ENCODE measurements around the gene LILRA5. TPM values are rescaled to one million over a fixed set of nuclear protein-coding genes. Genes with fewer than 3 reads are reported as not detected.
"Not testable (repeated sequence)": the region's sequence is repeated elsewhere in the genome, so short reads cannot be mapped to it uniquely, and the experiment has no call there.

LILRA5 gene
- total RNA-seq, 1 experiment from 2014 or later, result not detected

DNA sequence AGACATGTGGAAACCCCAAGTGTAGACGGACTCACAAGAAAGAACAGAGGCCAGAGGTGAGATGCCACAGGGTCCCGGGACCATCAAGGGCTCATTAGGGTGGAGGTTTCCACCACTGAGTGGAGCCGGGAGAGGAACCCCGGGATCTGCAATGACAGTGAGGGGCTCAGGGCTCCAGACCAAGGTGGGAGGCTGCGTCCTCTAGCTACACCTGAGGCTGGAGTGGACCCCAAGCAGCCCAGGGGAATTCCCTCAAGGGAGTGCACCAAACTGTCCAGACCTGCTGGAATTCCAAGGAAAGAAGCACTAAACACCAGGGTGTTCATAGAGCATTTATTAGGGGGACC, 31.3 kb downstream of the LILRA5 start:
- H3K9me3 Mint-ChIP-seq; POLR2A ChIA-PET; H3K4me3 Mint-ChIP-seq; ATAC-seq; H3K36me3 Mint-ChIP-seq; H3K27ac Mint-ChIP-seq; CTCF ChIA-PET; DNase-seq (ENCODE audit: low spot score); H3K4me1 Mint-ChIP-seq: not testable (repeated sequence)
- peaks cover 11% of the 10 kb centered on the region for H3K27me3 Mint-ChIP-seq (ENCODE audit: low read depth)

DNA sequence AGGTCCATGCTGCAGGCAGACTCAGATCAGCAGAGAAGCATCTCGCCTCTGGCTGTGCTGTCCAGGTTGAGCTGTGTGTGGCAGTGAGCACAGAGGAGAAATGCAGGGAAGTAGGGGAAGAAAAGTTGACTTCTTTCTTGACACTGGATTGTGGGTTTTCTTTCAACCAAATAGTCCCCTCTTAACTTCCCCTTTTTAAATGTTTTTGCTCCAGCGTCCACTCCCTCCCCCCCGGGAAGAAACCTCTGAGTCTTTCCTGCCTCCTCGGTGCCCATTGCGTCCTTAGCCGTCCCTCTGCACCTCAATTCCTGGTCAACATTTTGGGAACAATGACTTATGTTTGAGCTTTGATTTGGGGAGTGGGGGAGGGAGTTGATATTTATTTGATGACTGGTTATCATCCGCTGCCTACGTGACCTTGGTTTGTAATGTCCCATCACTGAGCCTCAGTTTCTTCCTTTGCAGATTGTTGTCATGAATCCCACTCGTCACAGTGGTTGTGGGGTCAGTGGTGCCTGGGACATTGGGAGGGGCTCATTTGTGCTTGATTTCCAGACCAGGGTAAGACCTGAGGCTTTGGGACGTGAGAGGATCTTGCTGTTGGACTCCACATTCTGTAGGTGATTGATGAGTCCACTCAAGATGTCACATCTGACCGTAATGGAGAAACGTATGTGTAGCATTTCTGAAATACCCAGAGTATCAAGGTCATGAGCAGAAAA, 31.8 kb downstream of the LILRA5 start, which contains the start of gene LILRB2:
Gene LILRB2 (minus strand): TSS at position 104 of the 722 bp plus-strand sequence. CDS start 614 bp downstream, outside the sequence.
- Mint-ChIP-seq H3K9me3 (no peaks in the 10 kb centered on the region), H3K36me3 (no peaks in the 10 kb centered on the region), H3K27ac (no peak within 1 kb of the TSS), H3K27me3 (ENCODE audit: low read depth) (peaks cover 11% of the 10 kb centered on the region), H3K4me1 (no peaks in the 10 kb centered on the region), H3K4me3 (no peak within 1 kb of the TSS)
- ATAC-seq (no peak), DNase-seq (ENCODE audit: low spot score) (no peak)
- CTCF ChIA-PET, result interaction anchor here (3.0 kb wide), 1 partner anchor 15 kb away, joined by 17 read pairs; no protein-coding TSS in a partner anchor
- no peak for TF ChIP-seq NFATC4 (CRISPR knock-in tag; IDR thresholded peaks at IDR 0.05)
- TF ChIP-seq NR3C1 (CRISPR knock-in tag; conservative IDR thresholded peaks at IDR 0.05; ENCODE audit: low read depth), result no peak
- no peak for TF ChIP-seq PRRX2 (CRISPR knock-in tag; IDR thresholded peaks at IDR 0.05)
- TF ChIP-seq EMX1 (CRISPR knock-in tag; IDR thresholded peaks at IDR 0.05), result no peak
- TF ChIP-seq, protein P1, sequence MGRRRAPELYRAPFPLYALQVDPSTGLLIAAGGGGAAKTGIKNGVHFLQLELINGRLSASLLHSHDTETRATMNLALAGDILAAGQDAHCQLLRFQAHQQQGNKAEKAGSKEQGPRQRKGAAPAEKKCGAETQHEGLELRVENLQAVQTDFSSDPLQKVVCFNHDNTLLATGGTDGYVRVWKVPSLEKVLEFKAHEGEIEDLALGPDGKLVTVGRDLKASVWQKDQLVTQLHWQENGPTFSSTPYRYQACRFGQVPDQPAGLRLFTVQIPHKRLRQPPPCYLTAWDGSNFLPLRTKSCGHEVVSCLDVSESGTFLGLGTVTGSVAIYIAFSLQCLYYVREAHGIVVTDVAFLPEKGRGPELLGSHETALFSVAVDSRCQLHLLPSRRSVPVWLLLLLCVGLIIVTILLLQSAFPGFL (CRISPR knock-in tag; IDR thresholded peaks at IDR 0.05; ENCODE audit: borderline replicate concordance), result no peak
- POLR2A ChIA-PET, result no interaction called here

DNA sequence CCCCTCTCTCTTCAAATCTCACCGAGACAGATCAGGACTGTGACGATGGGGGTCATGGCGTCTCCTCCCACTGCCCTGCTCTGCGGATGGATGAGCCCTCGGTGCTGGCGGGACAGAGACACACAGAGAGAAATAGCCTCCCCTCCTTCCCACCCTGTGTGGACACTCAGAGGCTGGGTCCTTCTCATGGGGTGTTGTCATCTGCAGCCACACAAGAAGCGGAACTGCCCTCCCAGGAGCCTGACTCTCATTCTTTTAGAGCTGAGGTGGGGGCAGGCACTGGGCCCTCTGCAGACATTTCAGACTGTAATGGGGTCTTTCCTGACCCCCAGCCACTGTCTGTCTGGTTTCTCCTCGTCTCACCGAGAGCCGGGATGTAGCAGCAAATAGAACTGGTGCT, 32.5 kb downstream of the LILRA5 start:
- H3K36me3 Mint-ChIP-seq; ATAC-seq; H3K4me1 Mint-ChIP-seq; H3K9me3 Mint-ChIP-seq; H3K4me3 Mint-ChIP-seq; DNase-seq (ENCODE audit: low spot score); POLR2A ChIA-PET; H3K27ac Mint-ChIP-seq: not testable (repeated sequence)
- CTCF ChIA-PET, result interaction anchor here (3.0 kb wide), 1 partner anchor 14 kb away, joined by 17 read pairs; no protein-coding TSS in a partner anchor
- H3K27me3 Mint-ChIP-seq (ENCODE audit: low read depth), result peaks cover 11% of the 10 kb centered on the region

DNA sequence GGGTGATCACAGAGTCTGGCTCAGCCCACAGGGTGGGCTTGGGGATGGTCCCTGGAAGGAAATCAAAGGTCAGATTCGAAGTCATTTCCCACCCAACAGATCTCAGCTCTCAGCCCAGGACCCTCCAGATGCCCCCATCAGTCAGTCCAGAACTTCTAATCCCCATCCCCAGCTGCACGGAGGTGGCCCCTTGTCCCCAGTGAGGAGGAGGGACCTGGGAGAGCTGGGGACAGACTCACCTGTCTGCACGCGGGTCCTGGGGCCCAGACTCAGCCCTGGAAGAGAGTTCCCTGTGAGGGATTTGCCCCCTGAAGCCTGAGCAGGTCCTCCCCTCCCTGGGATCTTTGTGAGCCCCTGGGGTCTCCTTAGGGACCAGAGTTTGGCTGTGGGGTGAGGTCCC, 32.9 kb downstream of the LILRA5 start:
- H3K36me3 Mint-ChIP-seq; ATAC-seq; H3K9me3 Mint-ChIP-seq; POLR2A ChIA-PET; H3K4me3 Mint-ChIP-seq; DNase-seq (ENCODE audit: low spot score); H3K27ac Mint-ChIP-seq; H3K4me1 Mint-ChIP-seq: not testable (repeated sequence)
- peaks cover 11% of the 10 kb centered on the region for H3K27me3 Mint-ChIP-seq (ENCODE audit: low read depth)
- CTCF ChIA-PET, result interaction anchor here (3.0 kb wide), 1 partner anchor 14 kb away, joined by 17 read pairs; no protein-coding TSS in a partner anchor

DNA sequence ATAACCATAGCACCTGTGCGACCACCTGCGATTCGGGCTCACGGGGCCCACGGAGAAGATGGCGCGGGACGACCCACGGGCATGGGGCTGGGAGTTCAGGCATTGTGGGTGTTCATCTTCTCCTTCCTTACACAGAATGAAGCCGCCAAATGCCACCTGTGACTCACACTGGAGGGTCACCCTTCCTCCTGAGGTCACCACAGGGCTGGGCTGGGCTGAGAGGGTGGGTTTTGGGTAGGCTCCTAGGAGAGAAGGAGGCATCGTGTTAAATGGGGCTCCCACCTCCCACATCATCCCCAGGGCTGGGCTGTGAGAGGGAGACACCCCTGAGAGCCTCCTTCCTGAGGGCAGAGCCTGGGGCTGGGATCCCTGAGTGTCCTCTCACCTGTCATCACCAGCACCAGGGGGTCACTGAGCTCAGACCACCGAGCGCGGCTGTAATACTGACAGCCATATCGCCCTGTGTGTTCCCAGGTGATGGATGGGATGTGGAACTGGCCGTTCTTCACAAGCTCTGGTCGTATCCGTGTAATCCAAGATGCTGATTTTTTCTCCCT, 33.5 kb downstream of the LILRA5 start:
- CTCF ChIA-PET, result interaction anchor here (3.0 kb wide), 1 partner anchor 13 kb away, joined by 17 read pairs; no protein-coding TSS in a partner anchor
- H3K36me3 Mint-ChIP-seq, result no peaks in the 10 kb centered on the region
- ATAC-seq, result no peak

DNA sequence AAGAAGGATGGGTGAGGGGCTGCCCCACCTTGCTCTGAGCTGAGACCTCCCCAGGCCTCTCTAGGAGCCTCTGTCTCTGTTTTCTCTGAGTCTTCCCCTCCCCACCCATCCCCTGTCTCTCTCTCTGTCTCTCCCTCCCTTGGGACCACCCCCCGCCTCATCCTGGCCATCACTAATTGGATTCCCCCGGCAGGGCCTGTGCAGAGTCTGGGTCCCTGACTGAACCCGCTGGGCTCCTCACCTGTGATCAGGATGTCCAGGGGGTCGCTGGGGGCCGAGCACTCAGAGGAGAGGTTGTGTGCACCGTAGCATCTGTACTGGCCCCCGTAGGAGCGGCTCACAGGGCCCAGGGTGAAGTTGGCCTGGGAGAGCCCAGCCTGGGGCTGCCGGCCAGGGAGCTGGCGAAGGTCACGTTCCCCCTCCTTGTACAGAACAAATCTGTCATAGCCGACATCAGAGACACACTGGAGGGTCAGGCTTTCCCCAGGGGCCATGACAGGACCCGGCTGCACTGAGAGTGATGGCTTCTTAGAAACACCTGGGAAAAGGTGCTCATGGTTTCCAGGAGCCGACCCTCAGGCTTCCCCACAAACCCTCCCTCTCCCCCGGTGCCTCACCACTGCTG, 34.3 kb downstream of the LILRA5 start:
- H3K4me1 Mint-ChIP-seq; H3K36me3 Mint-ChIP-seq; H3K27ac Mint-ChIP-seq; ATAC-seq; H3K9me3 Mint-ChIP-seq; H3K4me3 Mint-ChIP-seq; DNase-seq (ENCODE audit: low spot score): not testable (repeated sequence)
- peaks cover 11% of the 10 kb centered on the region for H3K27me3 Mint-ChIP-seq (ENCODE audit: low read depth)
- POLR2A ChIA-PET, result interaction anchor here (1.0 kb wide), 1 partner anchor 89 kb away, joined by 3 read pairs; the partner anchor contains the start of gene MBOAT7
- CTCF ChIA-PET, result interaction anchor here (3.0 kb wide), 1 partner anchor 12 kb away, joined by 17 read pairs; no protein-coding TSS in a partner anchor

More for the DNA sequence above, 33.5 kb downstream of the LILRA5 start:
- DNase-seq (ENCODE audit: low spot score), result no peak
- POLR2A ChIA-PET, result no interaction called here
- H3K27me3 Mint-ChIP-seq (ENCODE audit: low read depth), result peaks cover 11% of the 10 kb centered on the region
- no peaks in the 10 kb centered on the region; the same call in 1 of the 2 replicates for H3K4me1 Mint-ChIP-seq
- no peak for TF ChIP-seq ZNF263 (CRISPR knock-in tag; IDR thresholded peaks at IDR 0.05; ENCODE audit: low read depth)
- TF ChIP-seq, protein P2, sequence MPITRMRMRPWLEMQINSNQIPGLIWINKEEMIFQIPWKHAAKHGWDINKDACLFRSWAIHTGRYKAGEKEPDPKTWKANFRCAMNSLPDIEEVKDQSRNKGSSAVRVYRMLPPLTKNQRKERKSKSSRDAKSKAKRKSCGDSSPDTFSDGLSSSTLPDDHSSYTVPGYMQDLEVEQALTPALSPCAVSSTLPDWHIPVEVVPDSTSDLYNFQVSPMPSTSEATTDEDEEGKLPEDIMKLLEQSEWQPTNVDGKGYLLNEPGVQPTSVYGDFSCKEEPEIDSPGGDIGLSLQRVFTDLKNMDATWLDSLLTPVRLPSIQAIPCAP (CRISPR knock-in tag; IDR thresholded peaks at IDR 0.05), result no peak
- TF ChIP-seq, protein P3, sequence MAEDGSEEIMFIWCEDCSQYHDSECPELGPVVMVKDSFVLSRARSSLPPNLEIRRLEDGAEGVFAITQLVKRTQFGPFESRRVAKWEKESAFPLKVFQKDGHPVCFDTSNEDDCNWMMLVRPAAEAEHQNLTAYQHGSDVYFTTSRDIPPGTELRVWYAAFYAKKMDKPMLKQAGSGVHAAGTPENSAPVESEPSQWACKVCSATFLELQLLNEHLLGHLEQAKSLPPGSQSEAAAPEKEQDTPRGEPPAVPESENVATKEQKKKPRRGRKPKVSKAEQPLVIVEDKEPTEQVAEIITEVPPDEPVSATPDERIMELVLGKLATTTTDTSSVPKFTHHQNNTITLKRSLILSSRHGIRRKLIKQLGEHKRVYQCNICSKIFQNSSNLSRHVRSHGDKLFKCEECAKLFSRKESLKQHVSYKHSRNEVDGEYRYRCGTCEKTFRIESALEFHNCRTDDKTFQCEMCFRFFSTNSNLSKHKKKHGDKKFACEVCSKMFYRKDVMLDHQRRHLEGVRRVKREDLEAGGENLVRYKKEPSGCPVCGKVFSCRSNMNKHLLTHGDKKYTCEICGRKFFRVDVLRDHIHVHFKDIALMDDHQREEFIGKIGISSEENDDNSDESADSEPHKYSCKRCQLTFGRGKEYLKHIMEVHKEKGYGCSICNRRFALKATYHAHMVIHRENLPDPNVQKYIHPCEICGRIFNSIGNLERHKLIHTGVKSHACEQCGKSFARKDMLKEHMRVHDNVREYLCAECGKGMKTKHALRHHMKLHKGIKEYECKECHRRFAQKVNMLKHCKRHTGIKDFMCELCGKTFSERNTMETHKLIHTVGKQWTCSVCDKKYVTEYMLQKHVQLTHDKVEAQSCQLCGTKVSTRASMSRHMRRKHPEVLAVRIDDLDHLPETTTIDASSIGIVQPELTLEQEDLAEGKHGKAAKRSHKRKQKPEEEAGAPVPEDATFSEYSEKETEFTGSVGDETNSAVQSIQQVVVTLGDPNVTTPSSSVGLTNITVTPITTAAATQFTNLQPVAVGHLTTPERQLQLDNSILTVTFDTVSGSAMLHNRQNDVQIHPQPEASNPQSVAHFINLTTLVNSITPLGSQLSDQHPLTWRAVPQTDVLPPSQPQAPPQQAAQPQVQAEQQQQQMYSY (CRISPR knock-in tag; IDR thresholded peaks at IDR 0.05), result no peak
- TF ChIP-seq, protein P4, sequence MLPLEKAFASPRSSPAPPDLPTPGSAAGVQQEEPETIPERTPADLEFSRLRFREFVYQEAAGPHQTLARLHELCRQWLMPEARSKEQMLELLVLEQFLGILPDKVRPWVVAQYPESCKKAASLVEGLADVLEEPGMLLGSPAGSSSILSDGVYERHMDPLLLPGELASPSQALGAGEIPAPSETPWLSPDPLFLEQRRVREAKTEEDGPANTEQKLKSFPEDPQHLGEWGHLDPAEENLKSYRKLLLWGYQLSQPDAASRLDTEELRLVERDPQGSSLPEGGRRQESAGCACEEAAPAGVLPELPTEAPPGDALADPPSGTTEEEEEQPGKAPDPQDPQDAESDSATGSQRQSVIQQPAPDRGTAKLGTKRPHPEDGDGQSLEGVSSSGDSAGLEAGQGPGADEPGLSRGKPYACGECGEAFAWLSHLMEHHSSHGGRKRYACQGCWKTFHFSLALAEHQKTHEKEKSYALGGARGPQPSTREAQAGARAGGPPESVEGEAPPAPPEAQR (CRISPR knock-in tag; IDR thresholded peaks at IDR 0.05), result no peak
- no peak for TF ChIP-seq RORB (CRISPR knock-in tag; IDR thresholded peaks at IDR 0.05)
- no peak for TF ChIP-seq NR1H2 (CRISPR knock-in tag; IDR thresholded peaks at IDR 0.05)
- no peak for TF ChIP-seq JAZF1 (CRISPR knock-in tag; IDR thresholded peaks at IDR 0.05)
- no peak for TF ChIP-seq GABPB1 (CRISPR knock-in tag; IDR thresholded peaks at IDR 0.05)
- no peak for TF ChIP-seq NFYB (CRISPR knock-in tag; conservative IDR thresholded peaks at IDR 0.05; ENCODE audit: low read depth)
- TF ChIP-seq CBFB (CRISPR knock-in tag; IDR thresholded peaks at IDR 0.05; ENCODE audit: low read depth), result no peak
- no peaks in the 10 kb centered on the region for H3K9me3 Mint-ChIP-seq
- no peak overlapping the region for H3K27ac Mint-ChIP-seq
- no peak overlapping the region for H3K4me3 Mint-ChIP-seq

Measured in WTC11 (cell line).